ENCODE data around the gene ANKRD11. TPM values are rescaled to one million over a fixed set of nuclear protein-coding genes. Genes with fewer than 3 reads are reported as not detected.

Gene ANKRD11
- total RNA-seq, 4 donors from 2014 or later = 75.6 to 183 (median 108) TPM

GRCh38 chr16:89495121-89495520, 4.8 kb upstream of the ANKRD11 start:
- intact Hi-C loops (cut with DNase I; ENCODE audit: low total_unique reads) = no loop called here
- no peak for TF ChIP-seq CTCF (IDR thresholded peaks at IDR 0.05)
- TF ChIP-seq POLR2A (IDR thresholded peaks at IDR 0.05) = no peak
- 77 to 80% methylated on average over 3 of the region's 3 CpGs for WGBS, 2 donors

GRCh38 chr16:89493776-89494175, 3.4 kb upstream of the ANKRD11 start:
- H3K4me3 ChIP-seq (ENCODE audit: low read depth, poor library complexity, severe bottlenecking) = no peak overlapping the region
- DNase-seq (ENCODE audit: low spot score in 2 of 2) = no peak
- TF ChIP-seq POLR2A (IDR thresholded peaks at IDR 0.05) = no peak
- TF ChIP-seq CTCF (IDR thresholded peaks at IDR 0.05) = no peak
- intact Hi-C loops (cut with DNase I; ENCODE audit: low total_unique reads) = no loop called here
- 78 to 83% methylated on average over 5 of the region's 5 CpGs for WGBS, 2 donors

More at GRCh38 chr16:89495121-89495520, 4.8 kb upstream of the ANKRD11 start:
- no peak overlapping the region for H3K4me3 ChIP-seq (ENCODE audit: low read depth, poor library complexity, severe bottlenecking)
- DNase-seq (ENCODE audit: low spot score in 2 of 2) = no peak

GRCh38 chr16:89491974-89492687, 1.8 kb upstream of the ANKRD11 start:
- intact Hi-C loops (cut with DNase I; ENCODE audit: low total_unique reads) = no loop called here
- TF ChIP-seq POLR2A (IDR thresholded peaks at IDR 0.05) = no peak
- TF ChIP-seq CTCF (IDR thresholded peaks at IDR 0.05) = no peak
- WGBS, 2 donors = 83 to 87% methylated on average over 24 of the region's 24 CpGs
- no peak overlapping the region for H3K4me3 ChIP-seq (ENCODE audit: low read depth, poor library complexity, severe bottlenecking)
- DNase-seq (ENCODE audit: low spot score in 2 of 2) = no peak

DNA sequence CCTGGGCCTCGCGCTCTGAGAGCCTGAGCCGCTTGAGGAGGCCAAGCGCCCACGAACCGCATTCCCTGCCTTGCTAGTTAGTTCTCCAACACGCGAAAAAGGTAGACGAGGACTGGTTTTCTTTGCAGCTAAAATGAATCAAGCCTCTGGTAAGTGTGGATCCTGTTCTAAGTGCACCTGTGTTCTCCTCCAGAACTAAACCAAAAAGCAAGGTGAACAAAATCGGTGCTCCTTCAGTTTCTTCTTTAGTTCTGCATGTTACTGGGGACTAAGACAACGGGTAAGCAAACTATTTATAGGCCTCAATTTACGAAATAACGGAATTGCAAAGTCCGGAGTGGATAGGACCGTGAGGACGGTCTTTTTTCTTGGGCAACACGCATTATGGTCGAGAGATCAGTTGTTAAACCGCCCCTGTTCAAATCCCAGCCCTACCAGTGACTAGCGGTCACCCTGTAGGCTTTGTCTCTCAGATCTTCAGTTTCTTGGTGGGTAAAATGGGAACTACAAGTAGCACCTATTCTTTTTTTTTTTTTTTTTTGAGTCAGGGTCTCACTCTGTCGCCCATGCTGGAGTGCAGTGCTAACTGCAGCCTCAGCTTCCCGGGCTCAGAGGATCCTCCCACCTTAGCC, 993 bp upstream of the ANKRD11 start:
- intact Hi-C loops (cut with DNase I; ENCODE audit: low total_unique reads) = no loop called here
- peak overlapping the region; percentile 92 for H3K4me3 ChIP-seq (ENCODE audit: low read depth, poor library complexity, severe bottlenecking)
- no peak for DNase-seq (ENCODE audit: low spot score in 2 of 2)
- TF ChIP-seq CTCF (IDR thresholded peaks at IDR 0.05) (no peak), POLR2A (IDR thresholded peaks at IDR 0.05) (no peak)
- 3 to 5% methylated on average over 19 to 22 of the region's 22 CpGs for WGBS, 2 donors

GRCh38 chr16:89489898-89490438, 393 bp downstream of the ANKRD11 start:
- 0% methylated on average over 2 of the region's 81 CpGs; no CpG with 5 or more reads in 1 of the 2 donors for WGBS, 2 donors
- H3K4me3 ChIP-seq (ENCODE audit: low read depth, poor library complexity, severe bottlenecking) = peak overlapping the region; percentile 69
- intact Hi-C loops (cut with DNase I; ENCODE audit: low total_unique reads) = no loop called here
- no peak for DNase-seq (ENCODE audit: low spot score in 2 of 2)
- TF ChIP-seq POLR2A (IDR thresholded peaks at IDR 0.05) (no peak), CTCF (IDR thresholded peaks at IDR 0.05) (no peak)
